Fibroblast of lung (primary cell): ENCODE data around the gene TRERF1.

ENCODE experiments used
- CTCF ChIP-seq, 2 donors: IDR thresholded peaks in 1 of 2; conservative IDR thresholded peaks in 1 of 2; 1 replicate in 1 of 2; 2 replicates in 1 of 2; pipeline ENCODE4 v1.5.1; 2011 to 2012; ENCODE audit warnings: low read length in 2 of 2, control low read depth in 1 of 2, inconsistent platforms in 1 of 2, low read depth in 1 of 2, mild to moderate bottlenecking in 1 of 2
- EZH2 ChIP-seq: IDR thresholded peaks from 2 replicates; pipeline ENCODE4 v1.5.1; 2012; ENCODE audit warnings: low read length, control low read depth, mild to moderate bottlenecking; ENCODE audit errors: missing control alignments

GRCh38 chr6:42482174-42482573 is 30.4 kb upstream of the TRERF1 start:
- TF ChIP-seq CTCF (conservative IDR thresholded peaks at IDR 0.05 in 1 of 2, IDR thresholded peaks at IDR 0.05 in 1 of 2; ENCODE audit: low read depth in 1 of 2, low read length in 2 of 2) (no peak), EZH2 (no peak)
